Keratinocyte (primary cell): Measurements from ENCODE around the gene TNK1. TPM values are rescaled to one million over a fixed set of nuclear protein-coding genes. Genes with fewer than 3 reads are reported as not detected.

Experiments used
- DNase-seq: peaks from one replicate; pipeline ENCODE4 v3.0.0-alpha.2; 2011; ENCODE audit warnings: low read depth, missing footprints, low spot score
- FAIRE-seq: peaks from 2 replicates; lab custom pipeline; 2011; peaks lifted over from hg19 to GRCh38; lab: Jason Lieb, UNC
- H2AFZ ChIP-seq: 2 replicates; pipeline ENCODE4 v1.6.0; 2012; ENCODE audit warnings: low read length, control low read depth, inconsistent platforms; ENCODE audit not compliant: control insufficient read depth
- H3K27ac ChIP-seq: 2 replicates; pipeline ENCODE4 v1.5.1; 2011; ENCODE audit warnings: low read length; ENCODE audit not compliant: control insufficient read depth, insufficient read depth
- H3K27me3 ChIP-seq: 3 replicates; pipeline ENCODE4 v1.6.0; 2011; ENCODE audit warnings: low read length; ENCODE audit not compliant: control insufficient read depth, insufficient read depth; ENCODE audit errors: extremely low read depth
- H3K36me3 ChIP-seq, 2 experiments: 2 replicates in 1 of 2; 3 replicates in 1 of 2; pipeline ENCODE4 v1.5.1; 2011; ENCODE audit warnings: low read length in 2 of 2, mild to moderate bottlenecking in 1 of 2; ENCODE audit not compliant: control insufficient read depth in 2 of 2, insufficient read depth in 2 of 2; ENCODE audit errors: extremely low read depth in 1 of 2
- H3K4me1 ChIP-seq: 3 replicates; pipeline ENCODE4 v1.5.1; 2011; ENCODE audit warnings: low read length; ENCODE audit not compliant: control insufficient read depth, insufficient read depth; ENCODE audit errors: extremely low read depth
- H3K4me2 ChIP-seq: 3 replicates; pipeline ENCODE4 v1.6.0; 2011; ENCODE audit warnings: low read depth, low read length; ENCODE audit not compliant: control insufficient read depth, insufficient read depth; ENCODE audit errors: extremely low read depth
- H3K4me3 ChIP-seq, 3 experiments: fragments of 200-600 bp in 1 of 3; sonication (generic) in 1 of 3; 2 replicates in 2 of 3; 3 replicates in 1 of 3; pipeline ENCODE4 v1.5.1; 2011 to 2016; ENCODE audit warnings: low read length in 3 of 3, mild to moderate bottlenecking in 3 of 3, control low read depth in 2 of 3, inconsistent platforms in 1 of 3, low read depth in 1 of 3, mixed read lengths in 1 of 3, mixed run types in 1 of 3, moderate library complexity in 1 of 3; ENCODE audit not compliant: control insufficient read depth in 2 of 3, insufficient read depth in 2 of 3; ENCODE audit errors: extremely low read depth in 1 of 3
- H3K79me2 ChIP-seq: 2 replicates; pipeline ENCODE4 v1.6.0; 2012; ENCODE audit warnings: low read length; ENCODE audit not compliant: control insufficient read depth, insufficient read depth
- H3K9ac ChIP-seq: 3 replicates; pipeline ENCODE4 v1.6.0; 2011; ENCODE audit warnings: low read length; ENCODE audit not compliant: control insufficient read depth, insufficient read depth; ENCODE audit errors: extremely low read depth
- H3K9me1 ChIP-seq: 3 replicates; pipeline ENCODE4 v1.6.0; 2011; ENCODE audit warnings: low read length; ENCODE audit not compliant: control insufficient read depth, insufficient read depth; ENCODE audit errors: extremely low read depth
- H3K9me3 ChIP-seq: 2 replicates; pipeline ENCODE4 v1.5.1; 2012; ENCODE audit warnings: low read depth, low read length; ENCODE audit not compliant: control insufficient read depth
- H4K20me1 ChIP-seq: 3 replicates; pipeline ENCODE4 v1.6.0; 2011; ENCODE audit warnings: low read length; ENCODE audit not compliant: control insufficient read depth, insufficient read depth; ENCODE audit errors: extremely low read depth
- EZH2 ChIP-seq: IDR thresholded peaks from one replicate; pipeline ENCODE4 v1.6.1; 2012; ENCODE audit warnings: inconsistent platforms, mild to moderate bottlenecking, low read length, moderate library complexity
- dilution Hi-C: fragments of 300-500 bp; cut with MboI; formaldehyde crosslinking; loops from one replicate; pipeline ENCODE4 v1.7.0; 2020; ENCODE audit warnings: low sequenced_read_pairs; ENCODE audit not compliant: extremely low pct_ligation_motif_present
- polyA plus RNA-seq, 5 experiments: library from polyadenylated mRNA; depleted of rRNA in 3 of 5; stranded (reverse) in 3 of 5; stranded (forward) in 1 of 5; unstranded in 1 of 5; fragments of >200 nt; gene quantifications; 1 replicate in 1 of 5; 2 replicates in 3 of 5; 3 replicates in 1 of 5; pipeline versions ENCODE4 v1.2.1 to v1.2.3, GENCODE V29; 2011 to 2012; ENCODE audit warnings: missing spikeins in 2 of 5, low read depth in 1 of 5, low replicate concordance in 1 of 5
- TF ChIP-seq, protein P1 (sequence below), 3 experiments: IDR thresholded peaks in 1 of 3; conservative IDR thresholded peaks in 1 of 3; optimal IDR thresholded peaks in 1 of 3; 2 replicates in 2 of 3; 3 replicates in 1 of 3; pipeline versions ENCODE3 to v1.5.1; 2011; ENCODE audit warnings: low read length in 3 of 3, mild to moderate bottlenecking in 3 of 3, moderate library complexity in 2 of 3, control low read depth in 1 of 3, inconsistent platforms in 1 of 3; ENCODE audit not compliant: insufficient read depth in 2 of 3; ENCODE audit errors: extremely low read depth in 1 of 3

TNK1 gene
- polyA plus RNA-seq, 1 donor (not counting 4 experiments of a cell fraction or from before 2014, with no cell fraction given) = 10.6 TPM

DNA sequence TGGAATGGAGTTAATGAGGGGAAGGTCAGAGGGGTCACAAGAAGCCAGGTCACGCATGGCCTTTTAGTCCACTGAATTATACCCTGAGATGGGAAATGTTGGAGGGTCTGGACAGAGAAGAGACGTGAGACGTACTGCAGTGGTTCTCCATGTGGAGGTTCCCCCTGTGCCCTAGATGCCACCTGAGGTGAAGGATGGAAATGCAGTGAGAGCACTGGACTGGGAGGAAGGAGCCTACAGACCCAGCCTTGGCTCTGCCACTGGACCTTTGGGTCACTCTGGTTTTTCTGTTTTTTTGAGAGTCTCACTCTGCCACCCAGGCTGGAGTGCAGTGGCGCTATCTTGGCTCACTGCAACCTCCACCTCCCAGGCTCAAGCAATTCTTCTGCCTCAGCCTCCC lies 15.3 kb downstream of the TNK1 start:
- Histone ChIP-seq H2AFZ (no peak overlapping the region), H3K4me3 (no peak overlapping the region), H4K20me1 (no peaks in the 10 kb centered on the region), H3K79me2 (peaks cover 19% of the 10 kb centered on the region), H3K9me3 (no peaks in the 10 kb centered on the region), H3K9ac (no peak overlapping the region), H3K4me1 (peaks cover 11% of the 10 kb centered on the region), H3K9me1 (peaks cover 3% of the 10 kb centered on the region), H3K4me2 (no peak overlapping the region), H3K36me3 (peaks cover 7 to 16% of the 10 kb centered on the region in 2 experiments), H3K27me3 (no peaks in the 10 kb centered on the region), H3K27ac (no peak overlapping the region)
- DNase-seq (no peak), FAIRE-seq (no peak)
- TF ChIP-seq EZH2 = no peak
- TF ChIP-seq, protein P1, sequence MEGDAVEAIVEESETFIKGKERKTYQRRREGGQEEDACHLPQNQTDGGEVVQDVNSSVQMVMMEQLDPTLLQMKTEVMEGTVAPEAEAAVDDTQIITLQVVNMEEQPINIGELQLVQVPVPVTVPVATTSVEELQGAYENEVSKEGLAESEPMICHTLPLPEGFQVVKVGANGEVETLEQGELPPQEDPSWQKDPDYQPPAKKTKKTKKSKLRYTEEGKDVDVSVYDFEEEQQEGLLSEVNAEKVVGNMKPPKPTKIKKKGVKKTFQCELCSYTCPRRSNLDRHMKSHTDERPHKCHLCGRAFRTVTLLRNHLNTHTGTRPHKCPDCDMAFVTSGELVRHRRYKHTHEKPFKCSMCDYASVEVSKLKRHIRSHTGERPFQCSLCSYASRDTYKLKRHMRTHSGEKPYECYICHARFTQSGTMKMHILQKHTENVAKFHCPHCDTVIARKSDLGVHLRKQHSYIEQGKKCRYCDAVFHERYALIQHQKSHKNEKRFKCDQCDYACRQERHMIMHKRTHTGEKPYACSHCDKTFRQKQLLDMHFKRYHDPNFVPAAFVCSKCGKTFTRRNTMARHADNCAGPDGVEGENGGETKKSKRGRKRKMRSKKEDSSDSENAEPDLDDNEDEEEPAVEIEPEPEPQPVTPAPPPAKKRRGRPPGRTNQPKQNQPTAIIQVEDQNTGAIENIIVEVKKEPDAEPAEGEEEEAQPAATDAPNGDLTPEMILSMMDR (optimal IDR thresholded peaks at IDR 0.05 in 1 of 3, IDR thresholded peaks at IDR 0.05 in 1 of 3, conservative IDR thresholded peaks at IDR 0.05 in 1 of 3; ENCODE audit: extremely low read depth in 1 of 3, insufficient read depth in 2 of 3, low read length in 3 of 3) = no peak
- dilution Hi-C loops = no loop called here

DNA sequence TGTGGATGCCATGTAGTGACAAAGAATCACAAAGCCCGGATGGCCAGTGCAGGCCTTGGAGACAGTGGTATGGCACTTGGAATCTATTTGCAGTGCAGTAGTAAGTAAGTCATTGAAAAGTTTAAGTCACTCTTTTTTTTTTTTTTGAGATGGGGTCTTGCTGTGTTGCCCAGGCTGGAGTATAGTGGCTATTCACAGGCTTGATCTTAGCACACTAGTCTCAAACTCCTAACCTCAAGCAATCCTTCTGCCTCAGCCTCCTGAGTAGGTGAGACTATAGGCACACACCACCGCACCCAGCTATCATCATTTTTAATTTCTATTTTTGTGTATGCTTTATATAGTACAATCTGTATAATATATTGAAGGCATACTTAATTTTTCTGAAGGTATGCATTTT lies 17.7 kb downstream of the TNK1 start:
- H3K4me2 ChIP-seq = no peak overlapping the region
- H3K4me3 ChIP-seq = no peak overlapping the region
- no peak for TF ChIP-seq EZH2
- TF ChIP-seq, protein P1 (optimal IDR thresholded peaks at IDR 0.05 in 1 of 3, IDR thresholded peaks at IDR 0.05 in 1 of 3, conservative IDR thresholded peaks at IDR 0.05 in 1 of 3; ENCODE audit: extremely low read depth in 1 of 3, insufficient read depth in 2 of 3, low read length in 3 of 3) = no peak
- peaks cover 11% of the 10 kb centered on the region for H3K4me1 ChIP-seq
- no peak for FAIRE-seq
- H3K9ac ChIP-seq = no peak overlapping the region
- DNase-seq = no peak
- dilution Hi-C loops = no loop called here
- H3K27ac ChIP-seq = no peak overlapping the region
- H3K79me2 ChIP-seq = peaks cover 10% of the 10 kb centered on the region
- no peaks in the 10 kb centered on the region for H3K9me3 ChIP-seq
- H4K20me1 ChIP-seq = no peaks in the 10 kb centered on the region
- no peaks in the 10 kb centered on the region for H3K27me3 ChIP-seq
- H3K9me1 ChIP-seq = peaks cover 3% of the 10 kb centered on the region
- H2AFZ ChIP-seq = no peak overlapping the region
- no peaks in the 10 kb centered on the region for H3K36me3 ChIP-seq
